Transverse colon (tissue), 4 donors: Measurements from ENCODE around the gene UMPS. TPM values are rescaled to one million over a fixed set of nuclear protein-coding genes. Genes with fewer than 3 reads are reported as not detected.
"Not testable (repeated sequence)": the region's sequence is repeated elsewhere in the genome, so short reads cannot be mapped to it uniquely, and the experiment has no call there.

Source experiments
- DNase-seq: peaks from one replicate; pipeline ENCODE4 v3.0.0-alpha.2; 2019
- H3K27ac ChIP-seq, 4 donors: fragments of 200-600 bp; sonication (generic); 2 replicates each; pipeline ENCODE4 v1.5.1; 2016 to 2018; ENCODE audit warnings: inconsistent platforms in 4 of 4
- H3K27me3 ChIP-seq: fragments of 200-600 bp; sonication (generic); 2 replicates; pipeline ENCODE4 v1.5.1; 2017; ENCODE audit warnings: inconsistent platforms
- H3K36me3 ChIP-seq, 4 donors: fragments of 200-600 bp; sonication (generic); 2 replicates each; pipeline ENCODE4 v1.5.1; 2017 to 2019; ENCODE audit warnings: inconsistent platforms in 4 of 4
- H3K4me1 ChIP-seq, 4 donors: fragments of 200-600 bp; sonication (generic); 2 replicates each; pipeline ENCODE4 v1.5.1; 2017 to 2020; ENCODE audit warnings: inconsistent platforms in 4 of 4
- H3K4me3 ChIP-seq, 4 donors: fragments of 200-600 bp; sonication (generic); 1 replicate in 1 of 4; 2 replicates in 3 of 4; pipeline versions ENCODE4 v1.5.1 to v1.6.1; 2017 to 2019; ENCODE audit warnings: inconsistent platforms in 4 of 4
- H3K9me3 ChIP-seq, 2 donors: fragments of 200-600 bp; sonication (generic); 2 replicates each; pipeline ENCODE4 v1.5.1; 2017 to 2019; ENCODE audit warnings: inconsistent platforms in 2 of 2
- CTCF ChIP-seq, 5 experiments: fragments of 200-600 bp in 3 of 5; fragments of 450-650 bp in 2 of 5; sonication (generic) in 3 of 5; IDR thresholded peaks; 1 replicate in 2 of 5; 2 replicates in 3 of 5; pipeline ENCODE4 v1.5.1; 2016 to 2017; ENCODE audit warnings: antibody characterized with exemption in 5 of 5, inconsistent platforms in 3 of 5, mild to moderate bottlenecking in 2 of 5, moderate library complexity in 1 of 5
- EP300 ChIP-seq: sonication (generic); formaldehyde crosslinking; IDR thresholded peaks from one replicate; pipeline ENCODE4 v1.6.1; 2017; ENCODE audit warnings: antibody characterized with exemption, low read depth
- POLR2A ChIP-seq: fragments of 450-650 bp; IDR thresholded peaks from one replicate; pipeline ENCODE4 v1.6.1; 2016; ENCODE audit warnings: antibody characterized with exemption, mild to moderate bottlenecking, moderate library complexity
- POLR2AphosphoS5 ChIP-seq, 3 donors: sonication (generic); formaldehyde crosslinking; IDR thresholded peaks; one replicate each; pipeline ENCODE4 v1.6.1; 2016; ENCODE audit warnings: antibody characterized with exemption in 3 of 3
- WGBS, 2 donors: methylation state at CpG; one replicate each; pipeline ENCODE4 v1.1.5; 2018; ENCODE audit warnings: low coverage in 1 of 2; 5-methylcytosine and 5-hydroxymethylcytosine counted together
- in situ Hi-C, 4 donors: fragments of 200-750 bp; cut with MboI; loops; one replicate each; pipeline versions ENCODE4 v1.15.0 to v1.15.1; 2017; ENCODE audit warnings: low sequenced_read_pairs in 3 of 4, low pct_ligation_motif_present in 1 of 4, low pct_unique_long_range_greater_than_20kb in 1 of 4
- intact Hi-C: fragments of 100-400 bp; cut with DNase I; formaldehyde crosslinking; loops from one replicate; pipeline ENCODE4 v1.15.1; 2023; ENCODE audit warnings: low total_unique reads
- total RNA-seq, 4 donors: library from RNA; depleted of rRNA; stranded (reverse); fragments of >200 nt; gene quantifications; one replicate each; pipeline ENCODE4 v1.1.0, GENCODE V29; 2016

The UMPS gene
- total RNA-seq, 4 donors from 2014 or later: 10.3 to 47.5 (median 19.6) TPM

GRCh38 chr3:124748560-124749198 is 18.4 kb downstream of the UMPS start:
- H3K27me3 ChIP-seq: no peaks in the 10 kb centered on the region
- 86 to 88% methylated on average over 1 to 8 of the region's 8 CpGs for WGBS, 2 donors
- H3K4me3 ChIP-seq: no peak overlapping the region
- TF ChIP-seq POLR2AphosphoS5 (IDR thresholded peaks at IDR 0.05): no peak
- TF ChIP-seq CTCF (IDR thresholded peaks at IDR 0.05): no peak
- TF ChIP-seq EP300: no peak
- no peak for TF ChIP-seq POLR2A
- intact Hi-C loops (no loop called here), in situ Hi-C loops (no loop called here)
- no peaks in the 10 kb centered on the region for H3K4me1 ChIP-seq
- H3K9me3 ChIP-seq: no peaks in the 10 kb centered on the region
- peaks cover 0 to 14% (median 3%) of the 10 kb centered on the region in 4 donors for H3K36me3 ChIP-seq
- no peak for DNase-seq
- no peak overlapping the region for H3K27ac ChIP-seq

DNA sequence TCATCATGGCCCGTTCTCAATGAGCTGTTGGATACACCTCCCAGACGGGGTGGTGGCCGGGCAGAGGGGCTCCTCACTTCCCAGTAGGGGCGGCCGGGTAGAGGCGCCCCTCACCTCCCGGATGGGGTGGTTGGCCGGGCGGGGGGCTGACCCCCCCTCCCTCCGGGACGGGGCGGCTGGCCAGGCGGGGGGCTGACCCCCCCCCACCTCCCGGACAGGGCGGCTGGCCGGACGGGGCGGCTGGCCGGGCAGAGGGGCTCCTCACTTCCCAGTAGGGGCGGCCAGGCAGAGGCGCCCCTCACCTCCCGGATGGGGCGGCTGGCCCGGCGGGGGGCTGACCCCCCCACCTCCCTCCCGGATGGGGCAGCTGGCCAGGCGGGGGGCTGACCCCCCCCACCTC is 19.6 kb downstream of the UMPS start:
- DNase-seq, H3K27me3 ChIP-seq, H3K9me3 ChIP-seq, H3K27ac ChIP-seq, H3K4me1 ChIP-seq, H3K4me3 ChIP-seq, intact Hi-C loops, H3K36me3 ChIP-seq: not testable (repeated sequence)
- in situ Hi-C loops: loop anchor here in 1 of 4 donors (25.0 kb wide), 1 partner anchor 687 kb away; no protein-coding TSS in a partner anchor
- 95% methylated on average over 7 of the region's 27 CpGs; no CpG with 5 or more reads in 1 of the 2 donors for WGBS, 2 donors

GRCh38 chr3:124751501-124751900 is 21.2 kb downstream of the UMPS start:
- no peak for DNase-seq
- Histone ChIP-seq H3K4me3 (no peak overlapping the region), H3K27ac (no peak overlapping the region), H3K9me3 (no peaks in the 10 kb centered on the region), H3K4me1 (no peaks in the 10 kb centered on the region), H3K36me3 (no peaks in the 10 kb centered on the region), H3K27me3 (no peaks in the 10 kb centered on the region)
- intact Hi-C loops (no loop called here), in situ Hi-C loops (loop anchor here in 1 of 4 donors (25.0 kb wide), 1 partner anchor 686 kb away; no protein-coding TSS in a partner anchor)
- WGBS, 2 donors: 42 to 64% methylated on average over 2 to 3 of the region's 5 CpGs
- TF ChIP-seq EP300 (no peak), POLR2A (no peak), POLR2AphosphoS5 (IDR thresholded peaks at IDR 0.05) (no peak), CTCF (IDR thresholded peaks at IDR 0.05) (no peak)

DNA sequence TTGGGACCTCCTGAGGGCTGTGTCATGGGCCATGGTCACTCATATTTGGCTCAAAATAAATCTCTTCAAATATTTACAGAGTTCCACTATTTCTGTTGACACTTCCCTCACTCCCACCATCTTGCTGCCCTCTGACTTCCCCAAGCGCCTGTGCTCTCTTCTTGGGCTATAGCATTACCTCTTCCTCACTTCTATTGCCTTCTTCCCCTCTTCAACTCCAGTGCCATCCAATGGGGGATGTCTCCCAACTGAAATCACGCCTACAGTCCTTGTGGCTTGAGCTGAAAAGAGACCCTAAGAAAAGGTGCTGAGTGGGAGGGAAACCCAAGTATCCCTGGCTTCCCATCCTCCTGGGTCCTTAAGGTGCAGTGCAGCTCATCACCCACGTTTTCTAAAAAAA is 21.8 kb downstream of the UMPS start:
- in situ Hi-C loops: loop anchor here in 1 of 4 donors (25.0 kb wide), 1 partner anchor 685 kb away; no protein-coding TSS in a partner anchor
- DNase-seq: no peak
- Histone ChIP-seq H3K9me3 (no peaks in the 10 kb centered on the region), H3K4me3 (no peak overlapping the region), H3K27ac (no peak overlapping the region), H3K27me3 (no peaks in the 10 kb centered on the region), H3K36me3 (no peaks in the 10 kb centered on the region), H3K4me1 (no peaks in the 10 kb centered on the region)
- 72 to 77% methylated on average over 2 to 3 of the region's 3 CpGs for WGBS, 2 donors
- intact Hi-C loops: no loop called here
- no peak for TF ChIP-seq CTCF (IDR thresholded peaks at IDR 0.05)
- TF ChIP-seq POLR2A: no peak
- no peak for TF ChIP-seq EP300
- TF ChIP-seq POLR2AphosphoS5 (IDR thresholded peaks at IDR 0.05): no peak

- H3K4me3 ChIP-seq, H3K27ac ChIP-seq, H3K9me3 ChIP-seq, H3K36me3 ChIP-seq, H3K27me3 ChIP-seq, DNase-seq: not testable (repeated sequence)
- 81 to 87% methylated on average over 3 to 7 of the region's 7 CpGs for WGBS, 2 donors
- H3K4me1 ChIP-seq: peaks cover 0 to 11% (median 8%) of the 10 kb centered on the region in 4 donors
- intact Hi-C loops (loop anchor here (2.0 kb wide), 1 partner anchor 145 kb away; no protein-coding TSS in a partner anchor), in situ Hi-C loops (loop anchor here in 1 of 4 donors (25.0 kb wide), 1 partner anchor 679 kb away; no protein-coding TSS in a partner anchor)
These were observed 27.7 kb downstream of the UMPS start for GRCh38 chr3:124757926-124758325.
